ENCODE measurements around the gene ZNF667. TPM values are rescaled to one million over a fixed set of nuclear protein-coding genes. Genes with fewer than 3 reads are reported as not detected.

The ZNF667 gene
- total RNA-seq, 6 donors from 2014 or later = 1.1 to 3.6 (median 1.9) TPM

DNA sequence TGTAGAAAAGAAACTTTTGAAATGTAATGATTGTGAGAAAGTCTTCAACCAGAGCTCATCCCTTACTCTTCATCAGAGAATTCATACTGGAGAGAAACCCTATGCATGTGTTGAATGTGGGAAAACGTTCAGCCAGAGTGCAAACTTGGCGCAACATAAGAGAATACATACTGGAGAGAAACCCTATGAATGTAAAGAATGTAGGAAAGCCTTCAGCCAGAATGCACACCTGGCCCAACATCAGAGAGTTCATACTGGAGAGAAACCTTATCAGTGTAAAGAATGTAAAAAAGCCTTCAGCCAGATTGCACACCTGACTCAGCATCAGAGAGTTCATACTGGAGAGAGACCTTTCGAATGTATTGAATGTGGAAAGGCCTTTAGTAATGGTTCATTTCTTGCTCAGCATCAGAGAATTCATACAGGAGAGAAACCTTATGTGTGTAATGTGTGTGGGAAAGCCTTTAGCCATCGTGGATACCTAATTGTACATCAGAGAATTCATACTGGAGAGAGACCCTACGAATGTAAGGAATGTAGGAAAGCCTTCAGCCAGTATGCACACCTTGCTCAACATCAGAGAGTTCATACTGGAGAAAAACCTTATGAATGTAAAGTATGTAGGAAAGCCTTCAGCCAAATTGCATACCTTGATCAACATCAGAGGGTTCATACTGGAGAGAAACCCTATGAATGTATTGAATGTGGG is 53.7 kb downstream of the ZNF667 start:
- no peaks in the 10 kb centered on the region for H3K27me3 ChIP-seq
- WGBS, 2 donors = 94 to 96% methylated on average over 5 of the region's 5 CpGs
- peaks cover 3 to 56% (median 34%) of the 10 kb centered on the region in 4 donors for H3K36me3 ChIP-seq
- ATAC-seq (ENCODE audit: low FRiP score in 2 of 2) (no peak), DNase-seq (no peak)
- H3K4me1 ChIP-seq = no peaks in the 10 kb centered on the region
- H3K4me3 ChIP-seq = no peak overlapping the region
- peaks cover 99 to 100% (median 100%) of the 10 kb centered on the region in 4 donors for H3K9me3 ChIP-seq
- TF ChIP-seq POLR2AphosphoS5 (IDR thresholded peaks at IDR 0.05) (no peak), EP300 (IDR thresholded peaks at IDR 0.05) (no peak), POLR2A (IDR thresholded peaks at IDR 0.05) (no peak)
- TF ChIP-seq, protein P1, sequence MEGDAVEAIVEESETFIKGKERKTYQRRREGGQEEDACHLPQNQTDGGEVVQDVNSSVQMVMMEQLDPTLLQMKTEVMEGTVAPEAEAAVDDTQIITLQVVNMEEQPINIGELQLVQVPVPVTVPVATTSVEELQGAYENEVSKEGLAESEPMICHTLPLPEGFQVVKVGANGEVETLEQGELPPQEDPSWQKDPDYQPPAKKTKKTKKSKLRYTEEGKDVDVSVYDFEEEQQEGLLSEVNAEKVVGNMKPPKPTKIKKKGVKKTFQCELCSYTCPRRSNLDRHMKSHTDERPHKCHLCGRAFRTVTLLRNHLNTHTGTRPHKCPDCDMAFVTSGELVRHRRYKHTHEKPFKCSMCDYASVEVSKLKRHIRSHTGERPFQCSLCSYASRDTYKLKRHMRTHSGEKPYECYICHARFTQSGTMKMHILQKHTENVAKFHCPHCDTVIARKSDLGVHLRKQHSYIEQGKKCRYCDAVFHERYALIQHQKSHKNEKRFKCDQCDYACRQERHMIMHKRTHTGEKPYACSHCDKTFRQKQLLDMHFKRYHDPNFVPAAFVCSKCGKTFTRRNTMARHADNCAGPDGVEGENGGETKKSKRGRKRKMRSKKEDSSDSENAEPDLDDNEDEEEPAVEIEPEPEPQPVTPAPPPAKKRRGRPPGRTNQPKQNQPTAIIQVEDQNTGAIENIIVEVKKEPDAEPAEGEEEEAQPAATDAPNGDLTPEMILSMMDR (IDR thresholded peaks at IDR 0.05) = no peak
- no peak overlapping the region for H3K27ac ChIP-seq

DNA sequence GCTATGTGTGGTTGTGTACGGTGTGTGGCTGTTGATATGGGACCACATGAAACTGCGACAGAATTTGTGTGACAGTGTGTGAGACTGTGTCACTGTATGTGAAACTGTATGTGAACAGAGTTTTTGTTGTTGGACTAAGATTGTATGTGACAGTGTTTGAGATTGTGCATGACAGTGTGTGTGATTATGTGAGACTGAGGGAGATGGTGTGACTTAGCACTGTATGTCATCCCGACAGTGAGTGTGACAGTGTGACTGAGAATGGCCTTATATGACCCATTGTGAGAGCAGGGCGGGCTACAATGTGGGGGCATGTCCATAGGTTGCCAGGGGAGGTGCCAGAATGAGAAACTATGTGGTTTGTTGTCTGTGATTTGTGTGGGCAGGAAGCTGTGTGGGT is 72.1 kb downstream of the ZNF667 start:
- TF ChIP-seq, protein P1 (IDR thresholded peaks at IDR 0.05) = no peak
- TF ChIP-seq EP300 (IDR thresholded peaks at IDR 0.05) (no peak), POLR2A (IDR thresholded peaks at IDR 0.05) (no peak), POLR2AphosphoS5 (IDR thresholded peaks at IDR 0.05) (no peak)
- H3K27ac ChIP-seq = peak overlapping the region in 1 of 4 donors; percentile 98
- no peak for DNase-seq
- peaks cover 8 to 12% (median 11%) of the 10 kb centered on the region in 4 donors for H3K4me1 ChIP-seq
- peaks cover 20 to 53% (median 51%) of the 10 kb centered on the region in 4 donors for H3K9me3 ChIP-seq
- peak overlapping the region in 1 of 4 donors; percentile 88 for H3K4me3 ChIP-seq
- H3K36me3 ChIP-seq = peaks cover 9 to 33% (median 28%) of the 10 kb centered on the region in 4 donors
- ATAC-seq (ENCODE audit: low FRiP score in 2 of 2) = no peak
- 89 to 97% methylated on average over 4 of the region's 4 CpGs for WGBS, 2 donors
- no peaks in the 10 kb centered on the region for H3K27me3 ChIP-seq

DNA sequence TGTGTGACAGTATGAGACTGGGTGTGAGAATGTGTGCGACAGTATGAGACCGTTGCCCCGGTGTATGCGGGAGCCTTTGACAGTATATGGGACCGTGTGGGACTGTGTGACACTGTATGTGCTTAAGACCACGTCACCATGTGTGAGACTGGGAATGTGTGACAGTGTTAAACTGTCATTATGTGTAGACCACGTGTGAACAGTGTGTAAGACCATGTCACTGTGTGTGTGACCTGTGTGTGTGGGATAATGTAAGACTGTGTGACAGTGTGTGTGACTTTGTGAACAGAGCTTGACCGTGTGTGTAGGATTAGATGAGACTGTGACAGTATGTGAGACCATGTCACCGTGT is 72.5 kb downstream of the ZNF667 start:
- Histone ChIP-seq H3K27me3 (no peaks in the 10 kb centered on the region), H3K4me1 (peaks cover 8 to 12% (median 11%) of the 10 kb centered on the region in 4 donors), H3K36me3 (peaks cover 8 to 29% (median 26%) of the 10 kb centered on the region in 4 donors), H3K4me3 (peak overlapping the region; percentile 62 to 88 (median 74)), H3K27ac (peak overlapping the region in 2 of 4 donors; percentile 98 to 99), H3K9me3 (peaks cover 18 to 53% (median 51%) of the 10 kb centered on the region in 4 donors)
- WGBS, 2 donors = 58 to 63% methylated on average over 9 of the region's 9 CpGs
- peak in 1 of 2 donors; percentile 45 for ATAC-seq (ENCODE audit: low FRiP score in 2 of 2)
- TF ChIP-seq, protein P1 (IDR thresholded peaks at IDR 0.05) = no peak
- no peak for TF ChIP-seq EP300 (IDR thresholded peaks at IDR 0.05)
- no peak for TF ChIP-seq POLR2AphosphoS5 (IDR thresholded peaks at IDR 0.05)
- TF ChIP-seq POLR2A (IDR thresholded peaks at IDR 0.05) = no peak
- no peak for DNase-seq

DNA sequence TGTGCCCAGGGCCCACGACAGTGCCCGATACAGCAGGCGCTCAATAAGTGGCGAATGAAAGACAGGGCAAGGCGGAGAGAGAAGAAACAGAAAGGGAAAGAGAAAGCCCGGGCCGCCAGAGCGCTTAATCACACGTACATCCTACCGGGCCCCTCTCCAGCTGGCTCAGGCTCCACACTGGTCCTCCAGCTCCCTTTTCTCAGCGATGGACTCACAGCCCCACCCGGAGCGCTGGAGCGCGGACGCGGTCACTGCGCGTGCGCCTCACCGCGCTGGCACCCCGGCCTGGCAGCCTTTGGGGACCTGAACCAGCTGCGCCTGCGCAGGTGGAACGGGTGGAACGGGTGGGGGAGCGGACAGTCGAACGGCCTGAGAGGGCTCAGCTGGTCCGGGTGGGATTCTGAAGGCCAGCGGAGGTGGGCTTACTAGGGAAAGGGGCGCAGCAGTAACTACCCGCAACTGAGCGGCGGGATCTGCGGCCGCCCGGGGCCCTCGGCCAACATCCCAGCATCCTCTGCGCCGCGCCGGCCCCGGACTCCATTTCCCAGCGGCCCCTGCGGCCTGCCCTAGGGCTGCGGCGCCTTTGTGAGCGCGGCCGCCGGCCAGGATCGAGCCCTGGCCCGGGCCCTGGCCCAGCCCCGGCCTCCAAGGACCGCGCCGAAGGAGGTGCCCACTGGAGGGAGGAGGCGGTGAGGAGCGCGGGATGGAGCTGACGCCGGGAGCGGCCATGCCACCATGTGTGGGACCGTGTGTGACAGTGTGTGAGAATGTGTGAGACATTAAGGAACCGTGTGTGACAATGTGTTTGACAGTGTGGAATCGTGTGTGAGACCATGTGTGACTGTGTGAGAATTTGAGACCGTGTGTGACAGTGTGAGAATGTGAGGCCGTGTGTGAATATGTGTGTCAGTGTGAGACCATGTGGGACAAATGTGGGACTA is 73.1 kb downstream of the ZNF667 start, which contains the start of gene ZNF583:
Gene ZNF583, plus strand, starts transcription at position 569 of the 941 bp plus-strand sequence. CDS start 2,783 bp downstream, outside the sequence.
- Histone ChIP-seq H3K27me3 (no peaks in the 10 kb centered on the region), H3K9me3 (peaks cover 12 to 53% (median 51%) of the 10 kb centered on the region in 4 donors), H3K27ac (peak within 1 kb of the TSS; percentile 95 to 99 (median 98)), H3K4me1 (peaks cover 8 to 12% (median 11%) of the 10 kb centered on the region in 4 donors), H3K4me3 (peak within 1 kb of the TSS; percentile 62 to 88 (median 74)), H3K36me3 (peaks cover 2 to 24% (median 21%) of the 10 kb centered on the region in 4 donors)
- no peak for TF ChIP-seq EP300 (IDR thresholded peaks at IDR 0.05)
- TF ChIP-seq POLR2A (IDR thresholded peaks at IDR 0.05) = peak in 3 of 4 donors; percentile 16 to 53 (median 28)
- peak; percentile 18 to 51 for TF ChIP-seq POLR2AphosphoS5 (IDR thresholded peaks at IDR 0.05)
- TF ChIP-seq, protein P1 (IDR thresholded peaks at IDR 0.05) = peak in 1 of 6 experiments; percentile 36
- peak; percentile 97 to 99 for ATAC-seq (ENCODE audit: low FRiP score in 2 of 2)
- 1% methylated on average over 27 to 54 of the region's 70 CpGs for WGBS, 2 donors
- DNase-seq = peak; percentile 93 to 99

Measured in upper lobe of left lung (tissue), 6 donors.